ENCODE measurements around the gene CTAG1A.
"Not testable (repeated sequence)": the region's sequence is repeated elsewhere in the genome, so short reads cannot be mapped to it uniquely, and the experiment has no call there.

Gene CTAG1A

GRCh38 chrX:154620767-154621414 is 36.0 kb downstream of the CTAG1A start:
- not testable (repeated sequence) for DNase-seq

GRCh38 chrX:154628960-154629359 is 44.0 kb downstream of the CTAG1A start:
- DNase-seq, result not testable (repeated sequence)

GRCh38 chrX:154630949-154631348 is 46.0 kb downstream of the CTAG1A start:
- not testable (repeated sequence) for DNase-seq

- not testable (repeated sequence) for DNase-seq
Measured at GRCh38 chrX:154633661-154634060, 48.7 kb downstream of the CTAG1A start.

All from Kasumi-1 (cell line).